Activated CD4-positive, CD25-positive, alpha-beta regulatory T cell treated with anti-CD3 and anti-CD28 coated beads, Interleukin-2, amount 50 U/mL, for 24 hours (primary cell): ENCODE measurements around the gene ASPHD2.
"Not testable (repeated sequence)": the region's sequence is repeated elsewhere in the genome, so short reads cannot be mapped to it uniquely, and the experiment has no call there.

Source experiments
- ATAC-seq, 2 donors: fragments of 150-1000 bp; cut with Tn5 transposase; one replicate each; pipeline ENCODE4 v1.10.0; 2021; ENCODE audit warnings: mild to moderate bottlenecking in 1 of 2, moderate library complexity in 1 of 2

Gene ASPHD2

DNA sequence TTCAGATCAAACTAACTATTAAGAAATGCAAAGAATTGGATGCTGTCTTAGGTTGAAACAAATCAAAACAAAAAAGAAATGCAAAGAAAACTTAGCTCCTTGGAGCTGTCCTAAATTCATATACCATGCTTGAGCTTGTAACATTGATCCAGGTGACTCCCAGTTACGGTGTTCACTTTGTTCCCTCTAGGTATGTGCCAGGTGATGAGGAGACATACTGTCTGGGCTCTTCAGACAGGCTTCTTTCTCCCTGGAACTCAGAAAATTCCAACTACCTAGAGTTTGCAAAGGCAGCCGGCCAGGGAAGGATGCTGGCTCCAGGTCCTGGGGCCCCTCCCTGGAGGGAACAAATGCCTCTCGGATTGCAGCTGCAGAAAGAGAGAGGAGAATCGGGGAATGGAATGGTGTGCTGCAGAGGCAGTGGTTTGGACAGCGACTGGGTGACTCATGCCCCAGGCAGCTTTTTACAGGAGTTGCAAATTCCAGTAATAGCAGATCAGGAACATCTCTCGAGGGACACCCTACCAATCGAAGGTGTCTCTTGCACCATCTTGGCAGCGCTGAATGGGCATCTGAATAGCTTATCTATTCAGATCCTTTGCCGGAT lies 12.3 kb upstream of the ASPHD2 start:
- no peak for ATAC-seq

DNA sequence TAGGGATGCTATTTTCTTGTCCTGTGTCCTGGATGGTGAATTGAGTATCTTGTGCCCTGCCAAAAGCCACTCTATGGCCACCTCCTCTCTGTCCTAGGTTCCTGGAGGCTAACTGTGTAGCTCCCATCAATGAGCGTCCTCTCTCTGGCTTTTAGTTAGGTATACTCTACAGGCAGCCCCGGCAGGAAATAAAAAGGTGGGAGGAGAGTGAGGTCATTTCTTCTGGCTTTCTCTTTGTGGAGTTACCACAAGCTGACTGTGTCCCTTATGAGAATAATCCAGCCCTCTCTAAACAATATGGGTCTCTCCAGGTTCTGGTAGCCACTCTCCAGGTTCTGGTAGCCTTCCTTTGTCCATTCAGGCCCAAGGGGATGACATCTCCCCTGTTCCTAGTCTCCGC lies 11.7 kb upstream of the ASPHD2 start:
- ATAC-seq: no peak

- no peak for ATAC-seq
These were observed 10.4 kb upstream of the ASPHD2 start for GRCh38 chr22:26418620-26419019.

DNA sequence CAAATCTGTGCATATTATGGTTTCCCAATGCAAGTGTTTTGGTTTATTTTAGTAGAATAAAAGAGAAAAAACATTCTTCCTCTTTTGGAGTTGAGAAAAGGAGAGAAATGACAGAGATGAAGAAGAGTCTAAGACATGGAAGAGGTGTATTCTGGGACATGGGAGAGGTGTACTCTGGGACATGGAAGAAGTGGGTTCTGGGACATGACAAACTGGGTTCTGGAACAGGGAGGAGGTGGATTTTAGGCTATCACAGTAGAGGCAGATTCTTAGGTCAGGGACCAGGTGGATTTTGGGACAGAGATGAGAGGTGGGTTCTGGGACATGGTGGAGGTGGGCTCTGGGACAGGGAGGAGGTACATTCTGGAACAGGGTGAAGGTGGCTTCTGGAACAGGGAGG lies 2.1 kb upstream of the ASPHD2 start:
- ATAC-seq: no peak

DNA sequence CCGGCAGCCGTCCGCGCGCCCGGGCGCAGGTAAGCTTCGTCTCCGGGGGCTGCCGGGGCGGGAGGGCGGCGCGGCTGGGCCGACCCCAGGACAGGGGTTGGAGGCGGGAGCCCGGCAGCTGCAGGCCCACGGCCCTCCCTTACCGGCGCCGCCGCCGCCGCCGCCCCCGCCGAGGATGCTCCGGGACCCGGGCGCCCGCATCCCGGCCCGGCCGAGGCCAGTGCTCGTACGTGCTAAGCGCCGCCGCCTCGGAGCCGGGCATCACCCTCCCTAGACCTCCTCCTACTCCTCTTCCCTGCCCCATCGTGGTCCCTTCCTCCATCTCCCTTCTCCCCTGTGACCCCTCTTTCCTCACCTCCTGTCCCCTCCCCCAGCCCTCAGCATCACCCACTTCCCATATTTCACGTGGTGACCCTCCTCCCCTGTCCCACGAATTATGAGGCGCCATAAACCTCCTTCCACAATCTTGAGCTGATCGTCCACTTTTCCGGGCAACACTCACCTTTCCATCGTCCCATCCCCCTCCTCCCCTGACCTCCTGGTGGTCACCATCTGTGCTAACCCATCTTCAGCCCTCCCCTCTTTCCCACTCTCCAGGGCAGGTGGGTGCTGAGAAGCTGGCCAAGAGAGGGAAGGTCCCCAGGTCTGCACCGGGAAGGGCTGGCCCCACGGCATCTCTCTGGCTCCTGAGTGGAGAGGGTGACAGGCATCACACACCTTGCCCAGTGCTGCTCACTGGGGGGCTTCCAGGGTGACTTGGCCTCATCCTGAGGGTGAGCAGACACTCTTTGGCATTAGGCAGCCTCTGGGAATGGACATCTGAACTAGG lies 612 bp downstream of the ASPHD2 start:
- no peak for ATAC-seq

- ATAC-seq: no peak
These were observed 1.5 kb downstream of the ASPHD2 start for GRCh38 chr22:26430600-26430999.

GRCh38 chr22:26431261-26431995 lies 2.4 kb downstream of the ASPHD2 start:
- ATAC-seq: peak; percentile 3 to 6

DNA sequence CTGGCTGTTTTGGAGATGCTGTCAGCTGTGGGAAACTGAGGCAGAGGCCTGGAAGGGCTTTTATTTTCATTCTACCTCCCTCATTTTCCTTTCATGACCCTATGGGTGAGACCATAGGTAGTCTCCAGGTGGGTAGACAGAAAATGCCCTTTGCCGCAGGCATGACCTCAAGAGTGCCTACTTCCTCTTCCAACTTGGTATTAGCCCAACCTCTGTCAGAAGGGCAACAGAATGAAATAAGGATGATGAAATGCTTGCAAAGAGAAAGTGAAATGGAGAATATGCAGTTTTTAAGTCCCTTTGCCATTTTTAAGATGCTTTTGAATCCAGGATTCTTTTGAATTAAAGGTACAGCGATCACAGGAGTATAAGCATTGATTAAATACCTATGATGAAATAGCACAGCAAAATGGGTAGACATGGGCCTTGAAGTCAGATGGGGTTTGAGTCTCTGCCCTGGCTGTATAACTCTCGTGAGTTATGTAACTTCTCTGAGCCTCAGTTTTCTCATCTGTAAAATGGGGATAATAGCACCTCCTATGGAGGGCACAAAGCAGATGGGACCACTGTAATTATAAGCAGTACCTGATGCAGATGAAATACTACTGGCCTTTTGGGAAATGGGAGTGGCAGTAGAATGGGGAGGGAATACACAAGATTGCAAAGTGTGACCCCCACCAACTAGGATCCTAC lies 3.7 kb downstream of the ASPHD2 start:
- no peak for ATAC-seq

DNA sequence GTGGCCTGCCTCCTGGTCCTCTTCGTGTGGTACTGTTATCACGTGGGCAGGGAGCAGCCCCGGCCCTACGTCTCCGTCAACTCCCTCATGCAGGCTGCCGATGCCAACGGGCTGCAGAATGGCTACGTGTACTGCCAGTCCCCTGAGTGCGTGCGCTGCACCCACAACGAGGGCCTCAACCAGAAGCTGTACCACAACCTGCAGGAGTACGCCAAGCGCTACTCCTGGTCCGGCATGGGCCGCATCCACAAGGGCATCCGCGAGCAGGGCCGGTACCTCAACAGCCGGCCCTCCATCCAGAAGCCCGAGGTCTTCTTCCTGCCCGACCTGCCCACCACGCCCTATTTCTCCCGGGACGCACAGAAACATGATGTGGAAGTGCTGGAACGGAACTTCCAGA lies 4.7 kb downstream of the ASPHD2 start:
- ATAC-seq: no peak

GRCh38 chr22:26435327-26436093 lies 6.5 kb downstream of the ASPHD2 start:
- ATAC-seq: no peak

DNA sequence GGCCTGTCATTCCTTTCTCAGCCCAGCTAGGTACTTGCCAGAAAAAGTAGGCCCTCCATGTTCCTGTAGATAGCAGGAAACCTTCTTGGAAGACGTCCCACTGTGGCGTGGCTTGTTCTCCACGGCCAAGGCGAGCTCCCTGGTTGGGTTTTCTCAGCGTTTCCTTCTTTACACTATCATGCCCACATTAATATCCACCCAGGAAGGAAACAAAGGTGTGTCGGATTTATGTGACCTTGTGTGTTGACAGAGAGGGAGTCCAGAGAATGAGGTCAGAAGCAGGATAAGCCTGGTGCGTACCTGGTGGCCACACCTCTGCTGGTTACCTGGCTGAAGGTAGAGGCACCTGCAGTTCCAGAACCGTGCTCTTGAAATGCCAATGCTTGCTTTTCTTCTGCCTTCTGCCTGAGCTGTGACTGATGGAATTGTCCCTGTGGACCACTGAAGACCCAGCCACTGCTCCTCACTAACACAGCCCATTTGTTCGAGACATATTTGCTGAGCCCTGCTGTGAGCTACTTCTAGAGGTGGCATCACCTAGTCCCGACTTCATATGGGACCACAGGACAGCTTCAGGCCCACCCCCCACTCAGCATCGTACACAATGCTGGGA lies 7.9 kb downstream of the ASPHD2 start:
- no peak for ATAC-seq

GRCh38 chr22:26437694-26438392 lies 8.8 kb downstream of the ASPHD2 start:
- ATAC-seq: no peak

DNA sequence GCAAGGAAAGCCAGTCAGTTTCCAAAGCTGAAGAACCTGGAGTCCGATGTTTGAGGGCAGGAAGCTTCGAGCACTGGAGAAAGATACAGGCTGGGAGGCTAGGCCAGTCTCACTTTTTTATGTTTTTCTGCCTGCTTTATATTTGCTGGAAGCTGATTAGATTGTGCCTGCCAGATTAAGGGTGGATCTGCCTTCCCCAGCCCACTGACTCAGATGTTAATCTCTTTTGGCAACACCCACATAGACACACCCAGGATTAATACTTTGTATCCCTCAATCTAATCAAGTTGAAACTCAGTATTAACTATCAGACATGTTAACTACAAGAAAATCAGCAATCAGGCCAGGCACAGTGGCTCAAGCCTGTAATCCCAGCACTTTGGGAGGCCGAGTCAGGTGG lies 9.7 kb downstream of the ASPHD2 start:
- ATAC-seq: not testable (repeated sequence)

DNA sequence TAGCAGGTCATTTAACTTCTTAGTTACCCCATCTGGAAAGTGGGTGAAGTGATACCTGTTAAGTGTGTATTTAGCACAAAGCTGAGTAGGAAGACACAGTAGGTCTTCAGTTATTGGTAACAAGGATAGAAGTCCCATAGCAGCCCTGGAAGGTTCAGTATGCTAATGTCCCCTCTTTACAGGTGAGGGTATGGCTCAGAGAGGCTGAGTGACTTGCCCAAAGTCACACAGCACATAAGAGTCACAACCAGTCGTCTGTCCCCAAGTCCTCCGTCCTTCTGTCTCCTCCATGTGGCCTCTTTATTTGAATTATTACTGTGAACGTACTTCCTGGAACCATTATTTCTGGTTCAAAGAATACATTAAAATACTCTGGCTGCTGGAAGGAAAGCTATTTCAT lies 10.5 kb downstream of the ASPHD2 start:
- ATAC-seq: no peak

GRCh38 chr22:26442086-26442756 lies 13.2 kb downstream of the ASPHD2 start:
- ATAC-seq: no peak

DNA sequence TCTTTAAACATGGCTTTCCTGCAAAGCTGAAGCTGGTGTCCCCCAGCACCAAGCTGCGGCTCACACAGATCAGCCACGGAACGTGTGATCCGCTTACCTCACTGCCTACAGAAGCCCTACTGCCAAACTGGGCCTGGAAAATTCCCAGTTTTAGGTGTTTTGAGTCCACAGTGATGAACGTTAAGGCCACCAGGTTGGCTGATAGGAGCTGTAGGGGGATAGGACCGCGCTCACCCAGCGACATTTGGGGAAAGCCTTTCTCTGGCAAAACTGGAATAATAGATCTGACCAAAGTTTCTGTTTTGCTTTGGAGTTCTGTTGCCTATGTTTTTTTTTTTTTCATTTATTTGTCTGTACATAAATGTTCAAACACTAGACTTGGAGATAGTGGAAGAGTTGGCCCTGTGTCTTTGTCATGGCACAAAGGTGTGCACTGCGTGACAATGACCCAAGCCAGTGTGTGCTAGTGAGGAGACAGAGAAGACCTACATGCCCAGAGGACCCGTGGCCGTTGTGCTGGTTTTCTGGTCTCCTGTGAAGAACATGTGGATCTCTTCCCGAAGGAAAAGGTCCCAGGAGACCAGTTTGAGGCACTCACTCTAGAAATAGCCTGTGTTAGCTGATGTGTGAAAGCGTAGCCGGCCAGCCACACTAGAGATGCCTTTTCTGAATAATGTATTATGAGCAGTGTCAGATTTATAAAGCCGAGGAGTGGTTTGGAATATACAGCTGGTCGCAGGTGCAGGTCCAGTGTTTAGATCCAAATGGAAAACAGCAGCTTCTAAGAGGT lies 15.0 kb downstream of the ASPHD2 start:
- ATAC-seq: no peak

DNA sequence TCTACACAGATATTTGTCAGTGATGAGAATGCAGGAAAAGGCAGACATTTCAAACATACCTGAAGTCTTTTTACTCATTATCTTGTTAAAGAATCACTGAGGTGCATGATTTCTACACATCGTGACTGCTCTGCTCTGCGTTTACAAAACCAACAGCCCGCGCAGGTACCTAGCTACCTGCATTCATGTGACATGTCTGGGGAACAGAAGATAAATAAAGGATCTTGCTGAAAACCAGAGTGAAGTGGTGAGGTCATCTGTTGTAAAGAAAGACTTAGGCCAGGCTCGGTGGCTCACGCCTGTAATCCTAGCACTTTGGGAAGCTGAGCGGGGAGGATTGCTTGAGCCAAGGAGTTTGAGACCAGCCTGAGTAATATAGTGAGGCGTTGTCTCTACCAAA lies 15.7 kb downstream of the ASPHD2 start:
- no peak for ATAC-seq

- ATAC-seq: no peak
These were observed 16.7 kb downstream of the ASPHD2 start for GRCh38 chr22:26445577-26446275.
